NCI-H146 treated with DMSO at 0.1 percent for 48 hours (cell line): Measurements from ENCODE around the gene MAG.
"Not testable (repeated sequence)": the region's sequence is repeated elsewhere in the genome, so short reads cannot be mapped to it uniquely, and the experiment has no call there.

Experiments
- DNase-seq: peaks from one replicate; lab custom pipeline; 2025; ENCODE audit not compliant: unreplicated experiment; lab: John Stamatoyannopoulos, UW

Gene MAG

GRCh38 chr19:35358834-35359233 is 66.9 kb downstream of the MAG start:
- DNase-seq = not testable (repeated sequence)

DNA sequence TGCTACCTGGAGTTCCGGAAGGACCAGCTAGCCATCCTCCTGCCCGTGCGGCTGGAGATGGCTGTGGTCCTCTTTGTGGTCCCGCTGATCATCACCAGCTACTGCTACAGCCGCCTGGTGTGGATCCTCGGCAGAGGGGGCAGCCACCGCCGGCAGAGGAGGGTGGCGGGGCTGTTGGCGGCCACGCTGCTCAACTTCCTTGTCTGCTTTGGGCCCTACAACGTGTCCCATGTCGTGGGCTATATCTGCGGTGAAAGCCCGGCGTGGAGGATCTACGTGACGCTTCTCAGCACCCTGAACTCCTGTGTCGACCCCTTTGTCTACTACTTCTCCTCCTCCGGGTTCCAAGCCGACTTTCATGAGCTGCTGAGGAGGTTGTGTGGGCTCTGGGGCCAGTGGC is 67.4 kb downstream of the MAG start:
- DNase-seq = not testable (repeated sequence)

GRCh38 chr19:35360081-35360480 is 68.1 kb downstream of the MAG start:
- not testable (repeated sequence) for DNase-seq

DNA sequence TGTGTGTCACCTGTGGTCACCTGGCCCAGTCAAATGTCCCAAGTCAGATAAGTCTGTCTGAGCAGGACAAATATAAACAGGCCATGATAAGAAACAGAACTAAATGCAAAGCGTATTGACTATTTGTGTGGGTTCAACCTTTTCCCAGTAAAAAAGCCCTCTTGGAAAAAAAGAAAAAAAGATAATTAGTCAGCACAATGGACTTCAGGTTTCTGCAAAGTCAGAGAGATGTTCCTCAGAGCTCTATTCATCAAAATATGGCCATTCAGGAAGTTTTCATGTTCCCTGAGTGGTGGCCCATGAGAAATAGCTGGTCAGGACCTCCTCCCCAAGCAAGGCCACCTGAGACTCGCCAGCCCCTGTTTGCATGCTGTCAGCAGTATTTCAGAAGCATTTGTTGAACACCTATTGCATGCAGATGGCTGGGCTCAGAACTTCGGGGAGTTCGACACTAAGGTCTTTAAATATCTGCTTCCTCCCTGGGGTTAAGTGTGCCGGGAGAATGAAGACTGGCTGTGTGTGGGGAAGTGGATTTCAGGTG is 69.0 kb downstream of the MAG start:
- no peak for DNase-seq

- no peak for DNase-seq
Measured at GRCh38 chr19:35362261-35363000, 70.5 kb downstream of the MAG start.

GRCh38 chr19:35363001-35363590 is 71.1 kb downstream of the MAG start:
- no peak for DNase-seq
